Measurements from ENCODE around the gene RAD23B. TPM values are rescaled to one million over a fixed set of nuclear protein-coding genes. Genes with fewer than 3 reads are reported as not detected.

The RAD23B gene
- total RNA-seq, 1 experiment from 2014 or later, result 114 TPM

DNA sequence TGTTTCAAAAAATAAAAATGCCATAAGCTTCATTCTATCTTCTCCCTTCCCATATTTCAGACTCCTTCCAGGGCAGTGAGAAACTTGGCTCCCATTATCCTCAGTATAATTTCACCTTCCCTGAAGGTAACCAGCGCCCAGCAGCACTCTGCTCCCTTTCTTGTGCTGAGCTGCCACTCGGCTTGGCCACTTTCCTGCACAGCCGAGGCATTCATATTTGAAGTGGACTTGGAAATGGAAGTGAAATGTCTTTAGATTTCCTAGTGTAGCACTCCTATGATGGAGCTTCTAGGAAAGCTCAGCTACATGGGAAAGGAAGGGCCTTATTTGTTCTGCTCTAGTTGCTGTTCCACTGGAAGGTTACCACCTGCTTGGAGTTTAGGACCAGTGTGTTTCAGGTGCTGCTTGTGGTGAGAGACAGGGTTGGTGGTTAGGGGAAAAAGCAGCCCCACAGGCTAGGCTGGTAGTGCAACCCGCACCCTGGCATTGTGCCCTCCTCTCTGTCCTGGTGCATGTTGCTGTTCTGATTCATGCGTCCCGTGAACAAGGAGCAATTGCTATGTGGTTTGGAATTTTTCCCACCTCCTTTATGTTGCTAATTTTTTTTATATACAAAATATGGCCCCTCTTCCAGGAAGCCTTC, 53.8 kb downstream of the RAD23B start:
- H3K27me3 ChIP-seq (ENCODE audit: control insufficient read depth, insufficient read depth, low read length), result no peaks in the 10 kb centered on the region
- no peak overlapping the region for H3K27ac ChIP-seq (ENCODE audit: low read length)
- ATAC-seq, result no peak
- ChIA-PET POLR2A (interaction anchor here (0.5 kb wide), 2 partner anchors 114 to 1332 kb away, joined by 3 to 4 read pairs; no protein-coding TSS in a partner anchor), CTCF (no interaction called here)
- no peak for DNase-seq (ENCODE audit: low read depth, low spot score)
- no TSS peak for BruUV-seq (replicated peaks)
- H3K9me3 ChIP-seq (ENCODE audit: control insufficient read depth, insufficient read depth, low read depth, low read length), result no peaks in the 10 kb centered on the region
- no peak overlapping the region for H3K4me3 ChIP-seq (ENCODE audit: low read depth in 2 of 2, low read length in 2 of 2)
- intact Hi-C loops (cut with micrococcal nuclease; ENCODE audit: unreplicated experiment), result no loop called here
- TF ChIP-seq SIN3A (IDR thresholded peaks at IDR 0.05; ENCODE audit: borderline replicate concordance, insufficient read depth, low read depth, low read length), result no peak
- TF ChIP-seq POLR2AphosphoS5 (IDR thresholded peaks at IDR 0.05; ENCODE audit: low read depth, low read length), result no peak
- TF ChIP-seq, protein P1, sequence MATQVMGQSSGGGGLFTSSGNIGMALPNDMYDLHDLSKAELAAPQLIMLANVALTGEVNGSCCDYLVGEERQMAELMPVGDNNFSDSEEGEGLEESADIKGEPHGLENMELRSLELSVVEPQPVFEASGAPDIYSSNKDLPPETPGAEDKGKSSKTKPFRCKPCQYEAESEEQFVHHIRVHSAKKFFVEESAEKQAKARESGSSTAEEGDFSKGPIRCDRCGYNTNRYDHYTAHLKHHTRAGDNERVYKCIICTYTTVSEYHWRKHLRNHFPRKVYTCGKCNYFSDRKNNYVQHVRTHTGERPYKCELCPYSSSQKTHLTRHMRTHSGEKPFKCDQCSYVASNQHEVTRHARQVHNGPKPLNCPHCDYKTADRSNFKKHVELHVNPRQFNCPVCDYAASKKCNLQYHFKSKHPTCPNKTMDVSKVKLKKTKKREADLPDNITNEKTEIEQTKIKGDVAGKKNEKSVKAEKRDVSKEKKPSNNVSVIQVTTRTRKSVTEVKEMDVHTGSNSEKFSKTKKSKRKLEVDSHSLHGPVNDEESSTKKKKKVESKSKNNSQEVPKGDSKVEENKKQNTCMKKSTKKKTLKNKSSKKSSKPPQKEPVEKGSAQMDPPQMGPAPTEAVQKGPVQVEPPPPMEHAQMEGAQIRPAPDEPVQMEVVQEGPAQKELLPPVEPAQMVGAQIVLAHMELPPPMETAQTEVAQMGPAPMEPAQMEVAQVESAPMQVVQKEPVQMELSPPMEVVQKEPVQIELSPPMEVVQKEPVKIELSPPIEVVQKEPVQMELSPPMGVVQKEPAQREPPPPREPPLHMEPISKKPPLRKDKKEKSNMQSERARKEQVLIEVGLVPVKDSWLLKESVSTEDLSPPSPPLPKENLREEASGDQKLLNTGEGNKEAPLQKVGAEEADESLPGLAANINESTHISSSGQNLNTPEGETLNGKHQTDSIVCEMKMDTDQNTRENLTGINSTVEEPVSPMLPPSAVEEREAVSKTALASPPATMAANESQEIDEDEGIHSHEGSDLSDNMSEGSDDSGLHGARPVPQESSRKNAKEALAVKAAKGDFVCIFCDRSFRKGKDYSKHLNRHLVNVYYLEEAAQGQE (IDR thresholded peaks at IDR 0.05; ENCODE audit: insufficient read depth in 1 of 2, low read depth in 2 of 2, low read length in 1 of 2), result no peak
- TF ChIP-seq, protein P2, sequence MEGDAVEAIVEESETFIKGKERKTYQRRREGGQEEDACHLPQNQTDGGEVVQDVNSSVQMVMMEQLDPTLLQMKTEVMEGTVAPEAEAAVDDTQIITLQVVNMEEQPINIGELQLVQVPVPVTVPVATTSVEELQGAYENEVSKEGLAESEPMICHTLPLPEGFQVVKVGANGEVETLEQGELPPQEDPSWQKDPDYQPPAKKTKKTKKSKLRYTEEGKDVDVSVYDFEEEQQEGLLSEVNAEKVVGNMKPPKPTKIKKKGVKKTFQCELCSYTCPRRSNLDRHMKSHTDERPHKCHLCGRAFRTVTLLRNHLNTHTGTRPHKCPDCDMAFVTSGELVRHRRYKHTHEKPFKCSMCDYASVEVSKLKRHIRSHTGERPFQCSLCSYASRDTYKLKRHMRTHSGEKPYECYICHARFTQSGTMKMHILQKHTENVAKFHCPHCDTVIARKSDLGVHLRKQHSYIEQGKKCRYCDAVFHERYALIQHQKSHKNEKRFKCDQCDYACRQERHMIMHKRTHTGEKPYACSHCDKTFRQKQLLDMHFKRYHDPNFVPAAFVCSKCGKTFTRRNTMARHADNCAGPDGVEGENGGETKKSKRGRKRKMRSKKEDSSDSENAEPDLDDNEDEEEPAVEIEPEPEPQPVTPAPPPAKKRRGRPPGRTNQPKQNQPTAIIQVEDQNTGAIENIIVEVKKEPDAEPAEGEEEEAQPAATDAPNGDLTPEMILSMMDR (IDR thresholded peaks at IDR 0.05), result no peak
- no peak for TF ChIP-seq TCF7L2 (IDR thresholded peaks at IDR 0.05; ENCODE audit: low read depth, low read length)
- no peaks in the 10 kb centered on the region for H3K4me1 ChIP-seq (ENCODE audit: control insufficient read depth, insufficient read depth, low read length)
- peaks cover 8% of the 10 kb centered on the region; the same call in 1 of the 2 replicates for H3K36me3 ChIP-seq (ENCODE audit: control insufficient read depth, insufficient read depth, low read length)
- in situ Hi-C loops (cut with HindIII; ENCODE audit: low pct_unique_long_range_greater_than_20kb, low sequenced_read_pairs), result no loop called here

- Histone ChIP-seq H3K27me3 (ENCODE audit: control insufficient read depth, insufficient read depth, low read length) (no peaks in the 10 kb centered on the region), H3K36me3 (ENCODE audit: control insufficient read depth, insufficient read depth, low read length) (peaks cover 5% of the 10 kb centered on the region; the same call in 1 of the 2 replicates), H3K4me3 (ENCODE audit: low read depth in 2 of 2, low read length in 2 of 2) (no peak overlapping the region), H3K4me1 (ENCODE audit: control insufficient read depth, insufficient read depth, low read length) (no peaks in the 10 kb centered on the region), H3K27ac (ENCODE audit: low read length) (no peak overlapping the region), H3K9me3 (ENCODE audit: control insufficient read depth, insufficient read depth, low read depth, low read length) (no peaks in the 10 kb centered on the region)
- in situ Hi-C loops (cut with HindIII; ENCODE audit: low pct_unique_long_range_greater_than_20kb, low sequenced_read_pairs) (no loop called here), intact Hi-C loops (cut with micrococcal nuclease; ENCODE audit: unreplicated experiment) (no loop called here)
- no peak for TF ChIP-seq SIN3A (IDR thresholded peaks at IDR 0.05; ENCODE audit: borderline replicate concordance, insufficient read depth, low read depth, low read length)
- TF ChIP-seq POLR2AphosphoS5 (IDR thresholded peaks at IDR 0.05; ENCODE audit: low read depth, low read length), result 0 out of 2 replicates have a peak, but pooled peaks have one; percentile 7
- no peak for TF ChIP-seq TCF7L2 (IDR thresholded peaks at IDR 0.05; ENCODE audit: low read depth, low read length)
- TF ChIP-seq, protein P1 (IDR thresholded peaks at IDR 0.05; ENCODE audit: insufficient read depth in 1 of 2, low read depth in 2 of 2, low read length in 1 of 2), result no peak
- TF ChIP-seq, protein P2 (IDR thresholded peaks at IDR 0.05), result no peak
- no peak for ATAC-seq
- BruUV-seq (replicated peaks), result no TSS peak
- DNase-seq (ENCODE audit: low read depth, low spot score), result no peak
- ChIA-PET POLR2A (no interaction called here), CTCF (no interaction called here)
Measured at GRCh38 chr9:107337676-107338590, 54.9 kb downstream of the RAD23B start.
